GM12878 (cell line): ENCODE data around the gene ANXA4. TPM values are rescaled to one million over a fixed set of nuclear protein-coding genes. Genes with fewer than 3 reads are reported as not detected.

Experiments
- ATAC-seq: fragments of 200-7000 bp; cut with Tn5 transposase; 3 replicates; pipeline ENCODE4 v1.9.1; 2020; ENCODE audit warnings: mild to moderate bottlenecking, moderate library complexity
- BruUV-seq: library from RNA; stranded (reverse); fragments of 400-500 nt; replicated peaks from 2 replicates; lab custom pipeline; 2021; lab: Mats Ljungman, UMichigan
- CTCF ChIA-PET: fragments of 300-600 bp; sonication (Branson Sonifier 250); formaldehyde crosslinking; extraction: SDS; loops from one replicate; lab custom pipeline; 2021; ENCODE audit warnings: inconsistent platforms; lab: Yijun Ruan, JAX
- POLR2A ChIA-PET: fragments of 350-600 bp; formaldehyde crosslinking; extraction: SDS; loops from one replicate; lab custom pipeline; 2021; ENCODE audit warnings: inconsistent platforms; lab: Charles Lee
- RAD21 ChIA-PET: fragments of 300-600 bp; sonication (Branson Sonifier 250); formaldehyde crosslinking; loops from one replicate; lab custom pipeline; 2023; ENCODE audit warnings: antibody characterized with exemption; ENCODE audit not compliant: unreplicated experiment; lab: Charles Lee
- SMC1A ChIA-PET: fragments of 300-600 bp; sonication (Branson Sonifier 250); formaldehyde crosslinking; loops from one replicate; lab custom pipeline; 2023; ENCODE audit not compliant: unreplicated experiment, uncharacterized antibody; lab: Charles Lee
- DNase-seq: peaks from one replicate; pipeline ENCODE4 v3.0.0-alpha.2; 2011; ENCODE audit warnings: low read depth, low spot score
- FAIRE-seq: peaks from 3 replicates; lab custom pipeline; 2011; peaks lifted over from hg19 to GRCh38; lab: Jason Lieb, UNC
- H2AFZ ChIP-seq: 2 replicates; pipeline ENCODE4 v1.6.0; 2011; ENCODE audit warnings: low read depth, low read length, control low read depth; ENCODE audit not compliant: control insufficient read depth
- H3K27ac ChIP-seq: 2 replicates; pipeline ENCODE4 v1.5.1; 2011; ENCODE audit warnings: control low read depth; ENCODE audit not compliant: control insufficient read depth, insufficient read depth
- H3K27me3 ChIP-seq, 2 experiments: replicated peaks in 1 of 2; 2 replicates each; pipeline versions ENCODE4 v1.6.0 to v1.6.1; 2011; ENCODE audit warnings: low read length in 1 of 2; ENCODE audit not compliant: control insufficient read depth in 2 of 2, insufficient read depth in 2 of 2
- H3K36me3 ChIP-seq, 2 experiments: 2 replicates each; pipeline ENCODE4 v1.5.1; 2011; ENCODE audit warnings: low read length in 1 of 2; ENCODE audit not compliant: control insufficient read depth in 2 of 2, insufficient read depth in 2 of 2
- H3K4me1 ChIP-seq: 2 replicates; pipeline ENCODE4 v1.6.1; 2011; ENCODE audit warnings: mild to moderate bottlenecking, low read length, moderate library complexity, mixed read lengths; ENCODE audit not compliant: control insufficient read depth, insufficient read depth
- H3K4me2 ChIP-seq: 2 replicates; pipeline ENCODE4 v1.6.0; 2011; ENCODE audit warnings: control low read depth; ENCODE audit not compliant: control insufficient read depth, insufficient read depth
- H3K4me3 ChIP-seq: fragments of 200-600 bp; sonication (generic); 2 replicates; pipeline ENCODE4 v1.5.1; 2016
- H3K79me2 ChIP-seq: 2 replicates; pipeline ENCODE4 v1.6.0; 2011; ENCODE audit warnings: low read length; ENCODE audit not compliant: control insufficient read depth, insufficient read depth
- H3K9ac ChIP-seq: 2 replicates; pipeline ENCODE4 v1.8.0; 2011; ENCODE audit warnings: low read length, control low read depth, mixed read lengths; ENCODE audit not compliant: control insufficient read depth, insufficient read depth
- H3K9me3 ChIP-seq: replicated peaks from 3 replicates; pipeline ENCODE4 v1.5.1; 2011; ENCODE audit warnings: mild to moderate bottlenecking, low read length; ENCODE audit not compliant: control insufficient read depth, insufficient read depth
- H4K20me1 ChIP-seq: 2 replicates; pipeline ENCODE4 v1.6.0; 2011; ENCODE audit not compliant: control insufficient read depth, insufficient read depth
- RUNX3 ChIP-seq: IDR thresholded peaks from 2 replicates; pipeline ENCODE4 v1.6.1; 2012; ENCODE audit warnings: low read length, inconsistent platforms
- SUZ12 ChIP-seq: fragments of 200-600 bp; sonication (generic); IDR thresholded peaks from one replicate; pipeline ENCODE4 v1.6.1; 2018; ENCODE audit warnings: antibody characterized with exemption, mild to moderate bottlenecking; ENCODE audit not compliant: unreplicated experiment
- ZNF207 ChIP-seq: fragments of 450-650 bp; IDR thresholded peaks from 2 replicates; pipeline ENCODE4 v1.6.1; 2014; ENCODE audit warnings: antibody characterized with exemption, mild to moderate bottlenecking, borderline replicate concordance
- WGBS: methylation state at CpG from one replicate; pipeline ENCODE4 v1.1.6; 2016; ENCODE audit warnings: low lambda C conversion rate; ENCODE audit not compliant: insufficient replicate concordance, insufficient coverage; ENCODE audit errors: missing lambda C conversion rate; 5-methylcytosine and 5-hydroxymethylcytosine counted together
- in situ Hi-C: fragments of 300-500 bp; cut with MboI; formaldehyde crosslinking; loops from 9 replicates; pipeline ENCODE4 v1.14.3; 2018; ENCODE audit warnings: mixed read lengths
- intact Hi-C: fragments of 100-400 bp; cut with micrococcal nuclease; formaldehyde crosslinking; loops from one replicate; pipeline ENCODE4 v1.14.2; 2022; ENCODE audit not compliant: unreplicated experiment
- polyA plus RNA-seq, 11 experiments: library from polyadenylated mRNA; depleted of rRNA in 4 of 11; unstranded in 6 of 11; stranded (reverse) in 5 of 11; fragments of >200 nt; fragmentation: Nextera tagmentation in 4 of 11; fragmentation: Illumina TruSeq in 1 of 11; extraction: Ambion mirVana in 4 of 11; extraction: Trizol in 1 of 11; gene quantifications; 1 replicate in 1 of 11; 2 replicates in 10 of 11; pipeline versions ENCODE4 v1.2.1 to v1.2.3, GENCODE V29; 2011 to 2016; ENCODE audit warnings: inconsistent platforms in 2 of 11, missing spikeins in 2 of 11, low read depth in 1 of 11
- total RNA-seq, 4 experiments: library from RNA; depleted of rRNA in 3 of 4; stranded (reverse); fragments of >200 nt in 3 of 4; fragmentation: Illumina TruSeq in 1 of 4; extraction: Trizol in 1 of 4; gene quantifications; 2 replicates each; pipeline versions ENCODE4 v1.2.1 to v1.2.3, GENCODE V29; 2013 to 2021
- TF ChIP-seq, protein P1 (sequence below): IDR thresholded peaks from 2 replicates; pipeline ENCODE4 v1.6.1; 2012; ENCODE audit warnings: improper control_type of control experiment, low read depth, low read length; ENCODE audit not compliant: insufficient replicate concordance

The ANXA4 gene
- total and polyA plus RNA-seq, 10 of the 15 experiments (the other 5 are each of a cell fraction or from before 2014, with no cell fraction given) = 16.3 to 97.2 (median 71.0) TPM

DNA sequence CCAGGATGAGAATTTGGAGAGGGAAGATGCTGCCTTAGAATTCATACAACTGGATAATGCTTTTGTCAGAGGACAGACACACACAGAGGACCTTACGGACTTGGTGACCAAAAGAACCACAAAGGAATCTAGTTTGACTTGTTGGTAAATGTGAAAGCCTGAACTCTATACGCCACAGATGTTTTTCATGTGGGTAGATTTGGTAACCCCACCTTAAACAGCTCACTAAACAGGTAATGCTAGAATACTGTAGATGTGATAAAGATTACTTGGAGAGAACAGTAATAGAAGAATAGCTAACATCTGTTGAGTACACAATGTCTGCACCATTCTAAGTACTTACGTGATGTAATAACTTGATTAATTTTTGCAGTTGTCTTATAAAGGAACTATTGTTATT, 24.1 kb downstream of the ANXA4 start:
- no peaks in the 10 kb centered on the region for H3K9me3 ChIP-seq
- H3K9ac ChIP-seq = no peak overlapping the region
- RAD21 ChIA-PET = interaction anchor here (0.8 to 3.0 kb wide), 8 partner anchors 9 to 50 kb away, joined by 3 to 12 read pairs (median 5); partner anchors contain the start of gene ANXA4
- DNase-seq (no peak), FAIRE-seq (no peak), ATAC-seq (peak; percentile 11)
- H3K27ac ChIP-seq = peak overlapping the region; percentile 61; the same call in 1 of the 2 replicates
- BruUV-seq = no TSS peak
- SMC1A ChIA-PET = interaction anchor here (0.6 to 5.7 kb wide), 14 partner anchors 10 to 50 kb away, joined by 3 to 40 read pairs (median 6); no protein-coding TSS in a partner anchor
- 72% methylated on average over 3 of the region's 3 CpGs for whole genome bisulfite sequencing
- in situ Hi-C loops = no loop called here
- peaks cover 60% of the 10 kb centered on the region for H3K4me1 ChIP-seq
- H4K20me1 ChIP-seq = no peaks in the 10 kb centered on the region
- H3K79me2 ChIP-seq = peaks cover 10% of the 10 kb centered on the region
- TF ChIP-seq ZNF207 = no peak
- TF ChIP-seq, protein P1, sequence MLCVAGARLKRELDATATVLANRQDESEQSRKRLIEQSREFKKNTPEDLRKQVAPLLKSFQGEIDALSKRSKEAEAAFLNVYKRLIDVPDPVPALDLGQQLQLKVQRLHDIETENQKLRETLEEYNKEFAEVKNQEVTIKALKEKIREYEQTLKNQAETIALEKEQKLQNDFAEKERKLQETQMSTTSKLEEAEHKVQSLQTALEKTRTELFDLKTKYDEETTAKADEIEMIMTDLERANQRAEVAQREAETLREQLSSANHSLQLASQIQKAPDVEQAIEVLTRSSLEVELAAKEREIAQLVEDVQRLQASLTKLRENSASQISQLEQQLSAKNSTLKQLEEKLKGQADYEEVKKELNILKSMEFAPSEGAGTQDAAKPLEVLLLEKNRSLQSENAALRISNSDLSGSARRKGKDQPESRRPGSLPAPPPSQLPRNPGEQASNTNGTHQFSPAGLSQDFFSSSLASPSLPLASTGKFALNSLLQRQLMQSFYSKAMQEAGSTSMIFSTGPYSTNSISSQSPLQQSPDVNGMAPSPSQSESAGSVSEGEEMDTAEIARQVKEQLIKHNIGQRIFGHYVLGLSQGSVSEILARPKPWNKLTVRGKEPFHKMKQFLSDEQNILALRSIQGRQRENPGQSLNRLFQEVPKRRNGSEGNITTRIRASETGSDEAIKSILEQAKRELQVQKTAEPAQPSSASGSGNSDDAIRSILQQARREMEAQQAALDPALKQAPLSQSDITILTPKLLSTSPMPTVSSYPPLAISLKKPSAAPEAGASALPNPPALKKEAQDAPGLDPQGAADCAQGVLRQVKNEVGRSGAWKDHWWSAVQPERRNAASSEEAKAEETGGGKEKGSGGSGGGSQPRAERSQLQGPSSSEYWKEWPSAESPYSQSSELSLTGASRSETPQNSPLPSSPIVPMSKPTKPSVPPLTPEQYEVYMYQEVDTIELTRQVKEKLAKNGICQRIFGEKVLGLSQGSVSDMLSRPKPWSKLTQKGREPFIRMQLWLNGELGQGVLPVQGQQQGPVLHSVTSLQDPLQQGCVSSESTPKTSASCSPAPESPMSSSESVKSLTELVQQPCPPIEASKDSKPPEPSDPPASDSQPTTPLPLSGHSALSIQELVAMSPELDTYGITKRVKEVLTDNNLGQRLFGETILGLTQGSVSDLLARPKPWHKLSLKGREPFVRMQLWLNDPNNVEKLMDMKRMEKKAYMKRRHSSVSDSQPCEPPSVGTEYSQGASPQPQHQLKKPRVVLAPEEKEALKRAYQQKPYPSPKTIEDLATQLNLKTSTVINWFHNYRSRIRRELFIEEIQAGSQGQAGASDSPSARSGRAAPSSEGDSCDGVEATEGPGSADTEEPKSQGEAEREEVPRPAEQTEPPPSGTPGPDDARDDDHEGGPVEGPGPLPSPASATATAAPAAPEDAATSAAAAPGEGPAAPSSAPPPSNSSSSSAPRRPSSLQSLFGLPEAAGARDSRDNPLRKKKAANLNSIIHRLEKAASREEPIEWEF = no peak
- peak; percentile 74 for TF ChIP-seq RUNX3
- TF ChIP-seq SUZ12 = no peak
- no peak overlapping the region for H3K4me2 ChIP-seq
- H3K4me3 ChIP-seq = no peak overlapping the region
- no peaks in the 10 kb centered on the region for H3K27me3 ChIP-seq
- CTCF ChIA-PET = interaction anchor here (0.6 to 4.4 kb wide), 12 partner anchors 9 to 50 kb away, joined by 3 to 28 read pairs (median 6); no protein-coding TSS in a partner anchor
- intact Hi-C loops = no loop called here
- POLR2A ChIA-PET = interaction anchor here (0.7 to 1.9 kb wide), 5 partner anchors 15 to 26 kb away, joined by 3 to 7 read pairs (median 4); partner anchors contain the start of gene ANXA4
- H2AFZ ChIP-seq = no peak overlapping the region
- H3K36me3 ChIP-seq = no peaks in the 10 kb centered on the region
